Nephron (organoid): ENCODE data around the gene QRICH2.

Source experiments
- H3K27ac Mint-ChIP-seq, 3 experiments: 2 replicates each; pipeline ENCODE4 v1.8.0; 2020; ENCODE audit warnings: mixed read lengths in 3 of 3, mild to moderate bottlenecking in 2 of 3, moderate library complexity in 1 of 3
- H3K27me3 Mint-ChIP-seq: 2 replicates; pipeline ENCODE4 v1.8.0; 2021; ENCODE audit warnings: low read depth, mild to moderate bottlenecking, moderate library complexity, mixed read lengths
- H3K36me3 Mint-ChIP-seq: 2 replicates; pipeline ENCODE4 v1.8.0; 2020; ENCODE audit warnings: low read depth, mixed read lengths
- H3K4me1 Mint-ChIP-seq: 2 replicates; pipeline ENCODE4 v1.8.0; 2020; ENCODE audit warnings: mixed read lengths
- H3K4me3 Mint-ChIP-seq, 3 experiments: 2 replicates each; pipeline ENCODE4 v1.8.0; 2020; ENCODE audit warnings: mild to moderate bottlenecking in 3 of 3, mixed read lengths in 3 of 3, moderate library complexity in 2 of 3
- H3K9me3 Mint-ChIP-seq: 2 replicates; pipeline ENCODE4 v1.8.0; 2020; ENCODE audit warnings: mixed read lengths
- TF ChIP-seq, protein P1 (sequence below), 3 experiments: fragments of 200-600 bp; sonication (generic); IDR thresholded peaks; one replicate each; pipeline ENCODE4 v1.5.0; 2021; ENCODE audit warnings: antibody characterized with exemption in 3 of 3; ENCODE audit not compliant: unreplicated experiment in 3 of 3

The QRICH2 gene

DNA sequence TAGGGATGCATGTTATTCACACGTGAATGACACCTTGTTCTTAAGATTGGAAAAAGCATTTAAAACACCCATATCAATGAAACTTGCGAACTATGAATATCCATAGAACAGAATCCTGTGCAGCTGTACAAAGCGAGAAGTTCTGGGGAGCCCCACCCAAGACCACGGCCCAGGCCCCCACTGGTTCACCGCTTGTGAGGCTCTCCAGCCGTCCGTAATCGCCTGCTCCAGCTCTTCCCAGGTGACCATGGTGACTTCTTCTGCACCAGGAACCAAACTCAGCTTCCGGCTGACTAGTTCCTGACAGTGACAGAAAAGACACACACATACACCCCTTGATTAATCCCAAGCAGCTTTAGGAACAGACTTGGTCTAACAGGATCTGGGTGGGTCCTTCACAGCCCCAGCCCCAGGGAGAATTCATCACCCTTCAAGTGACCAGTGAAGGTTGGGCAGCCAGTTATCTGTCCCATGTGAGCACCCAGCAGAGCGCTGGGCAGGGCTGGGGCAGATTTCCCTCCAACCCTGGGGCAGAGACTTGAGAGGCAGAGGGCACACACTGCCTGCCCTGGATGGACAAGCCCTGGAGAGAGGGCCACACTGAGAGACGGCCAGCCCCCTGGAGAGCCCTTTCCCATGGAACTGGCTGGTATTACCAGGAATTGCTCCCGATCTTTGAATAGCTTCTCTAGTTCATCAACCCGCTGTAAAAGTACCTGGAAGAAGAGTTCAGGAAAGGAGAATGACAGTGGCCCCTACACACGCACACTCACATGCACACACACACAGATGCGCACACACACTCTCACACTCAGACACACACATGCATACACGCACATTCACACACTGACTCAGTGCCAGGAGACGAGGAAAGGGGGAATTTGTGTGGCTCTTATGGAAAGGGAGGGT is 3.6 kb downstream of the QRICH2 start:
- Mint-ChIP-seq H3K27me3 (peaks cover 14% of the 10 kb centered on the region), H3K9me3 (no peaks in the 10 kb centered on the region), H3K27ac (no peak overlapping the region), H3K36me3 (peaks cover 8% of the 10 kb centered on the region), H3K4me3 (no peak overlapping the region), H3K4me1 (no peaks in the 10 kb centered on the region)
- TF ChIP-seq, protein P1, sequence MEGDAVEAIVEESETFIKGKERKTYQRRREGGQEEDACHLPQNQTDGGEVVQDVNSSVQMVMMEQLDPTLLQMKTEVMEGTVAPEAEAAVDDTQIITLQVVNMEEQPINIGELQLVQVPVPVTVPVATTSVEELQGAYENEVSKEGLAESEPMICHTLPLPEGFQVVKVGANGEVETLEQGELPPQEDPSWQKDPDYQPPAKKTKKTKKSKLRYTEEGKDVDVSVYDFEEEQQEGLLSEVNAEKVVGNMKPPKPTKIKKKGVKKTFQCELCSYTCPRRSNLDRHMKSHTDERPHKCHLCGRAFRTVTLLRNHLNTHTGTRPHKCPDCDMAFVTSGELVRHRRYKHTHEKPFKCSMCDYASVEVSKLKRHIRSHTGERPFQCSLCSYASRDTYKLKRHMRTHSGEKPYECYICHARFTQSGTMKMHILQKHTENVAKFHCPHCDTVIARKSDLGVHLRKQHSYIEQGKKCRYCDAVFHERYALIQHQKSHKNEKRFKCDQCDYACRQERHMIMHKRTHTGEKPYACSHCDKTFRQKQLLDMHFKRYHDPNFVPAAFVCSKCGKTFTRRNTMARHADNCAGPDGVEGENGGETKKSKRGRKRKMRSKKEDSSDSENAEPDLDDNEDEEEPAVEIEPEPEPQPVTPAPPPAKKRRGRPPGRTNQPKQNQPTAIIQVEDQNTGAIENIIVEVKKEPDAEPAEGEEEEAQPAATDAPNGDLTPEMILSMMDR (IDR thresholded peaks at IDR 0.05; ENCODE audit: unreplicated experiment in 3 of 3): no peak

DNA sequence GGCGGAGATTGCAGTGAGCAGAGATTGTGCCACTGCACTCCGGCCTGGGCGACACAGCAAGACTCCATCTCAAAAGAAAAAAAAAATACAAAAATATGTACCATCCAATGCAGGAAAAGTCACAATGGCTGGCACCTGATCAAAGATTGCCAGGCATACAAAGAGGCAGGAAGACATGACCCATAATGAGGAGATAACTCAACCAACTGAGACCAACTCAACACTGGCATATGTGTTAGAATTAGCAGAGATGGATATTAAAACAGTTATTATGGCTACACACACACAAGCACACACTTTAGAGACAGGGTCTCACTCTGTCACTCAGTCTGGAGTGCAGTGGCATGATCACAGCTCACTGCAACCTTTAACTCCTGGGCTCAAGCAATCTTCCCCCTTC is 10.6 kb downstream of the QRICH2 start:
- Mint-ChIP-seq H3K27ac (no peak overlapping the region), H3K9me3 (no peaks in the 10 kb centered on the region), H3K4me3 (no peak overlapping the region), H3K4me1 (peaks cover 5% of the 10 kb centered on the region), H3K36me3 (peaks cover 15% of the 10 kb centered on the region), H3K27me3 (no peaks in the 10 kb centered on the region)
- TF ChIP-seq, protein P1 (IDR thresholded peaks at IDR 0.05; ENCODE audit: unreplicated experiment in 3 of 3): no peak

DNA sequence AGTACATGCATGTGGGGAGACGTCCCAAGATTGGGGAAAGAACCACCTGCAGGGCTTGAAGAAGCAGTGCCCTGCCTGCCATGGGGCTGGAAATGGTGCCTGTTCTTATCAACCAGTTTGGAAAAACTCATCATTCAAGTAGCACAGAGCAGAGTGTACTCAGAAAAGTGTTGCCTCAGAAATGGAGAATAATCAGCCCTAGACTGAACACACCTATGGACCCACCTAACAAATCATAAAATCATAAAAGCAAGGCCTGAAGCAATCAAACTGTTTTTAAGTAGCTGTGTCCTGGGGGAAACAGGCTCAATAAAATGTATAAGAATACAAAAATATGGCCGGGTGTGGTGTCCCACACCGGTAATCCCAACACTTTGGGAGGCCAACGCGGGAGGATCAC is 11.2 kb downstream of the QRICH2 start:
- peaks cover 5% of the 10 kb centered on the region for H3K4me1 Mint-ChIP-seq
- no peaks in the 10 kb centered on the region for H3K27me3 Mint-ChIP-seq
- no peaks in the 10 kb centered on the region for H3K9me3 Mint-ChIP-seq
- H3K36me3 Mint-ChIP-seq: peaks cover 18% of the 10 kb centered on the region
- no peak overlapping the region for H3K4me3 Mint-ChIP-seq
- no peak overlapping the region for H3K27ac Mint-ChIP-seq
- TF ChIP-seq, protein P1 (IDR thresholded peaks at IDR 0.05; ENCODE audit: unreplicated experiment in 3 of 3): no peak

DNA sequence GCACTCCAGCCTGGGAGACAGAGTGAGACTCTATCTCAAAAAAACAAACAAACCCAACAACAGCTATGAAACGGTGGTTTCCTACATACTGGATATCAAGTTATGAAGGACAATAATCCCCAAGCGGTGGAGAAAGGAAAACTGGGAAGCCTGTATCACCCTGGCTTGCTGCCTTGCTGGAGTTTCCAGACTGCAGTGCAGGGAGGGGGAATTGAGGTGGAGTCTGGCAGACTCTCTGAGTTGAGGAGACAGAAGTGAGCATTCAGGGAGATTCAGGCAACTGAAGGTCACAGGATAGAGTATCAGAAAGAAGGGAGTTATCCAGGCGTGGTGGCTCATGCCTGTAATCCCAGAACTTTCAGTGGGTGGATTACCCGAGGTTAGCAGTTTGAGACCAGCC is 11.9 kb downstream of the QRICH2 start:
- Mint-ChIP-seq H3K27me3 (no peaks in the 10 kb centered on the region), H3K36me3 (peaks cover 24% of the 10 kb centered on the region), H3K4me3 (no peak overlapping the region), H3K9me3 (no peaks in the 10 kb centered on the region), H3K4me1 (peaks cover 5% of the 10 kb centered on the region), H3K27ac (peak overlapping the region in 1 of 3 experiments; percentile 44)
- TF ChIP-seq, protein P1 (IDR thresholded peaks at IDR 0.05; ENCODE audit: unreplicated experiment in 3 of 3): no peak

DNA sequence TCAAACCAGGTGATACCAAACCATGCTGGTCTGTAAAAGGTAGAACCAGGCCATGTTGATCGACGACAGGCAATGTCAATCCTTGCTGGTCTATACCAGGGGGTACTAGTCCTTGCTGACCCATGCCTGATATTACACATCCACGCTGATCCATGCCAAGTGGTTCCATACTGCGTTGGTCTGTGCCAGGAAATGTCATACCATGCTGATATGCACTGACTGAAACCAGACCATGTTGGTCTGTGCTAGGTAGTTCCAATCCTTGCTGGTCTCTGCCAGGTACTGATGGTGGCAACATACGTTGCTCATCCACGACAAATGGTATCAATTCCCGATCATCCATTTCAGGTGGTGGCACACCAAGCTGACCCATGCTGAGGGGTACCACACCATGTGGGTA is 15.0 kb downstream of the QRICH2 start:
- peaks cover 5% of the 10 kb centered on the region for H3K4me1 Mint-ChIP-seq
- H3K27me3 Mint-ChIP-seq: peaks cover 3% of the 10 kb centered on the region
- TF ChIP-seq, protein P1 (IDR thresholded peaks at IDR 0.05; ENCODE audit: unreplicated experiment in 3 of 3): no peak
- H3K36me3 Mint-ChIP-seq: peaks cover 35% of the 10 kb centered on the region
- H3K9me3 Mint-ChIP-seq: no peaks in the 10 kb centered on the region
- no peak overlapping the region for H3K4me3 Mint-ChIP-seq
- no peak overlapping the region for H3K27ac Mint-ChIP-seq

DNA sequence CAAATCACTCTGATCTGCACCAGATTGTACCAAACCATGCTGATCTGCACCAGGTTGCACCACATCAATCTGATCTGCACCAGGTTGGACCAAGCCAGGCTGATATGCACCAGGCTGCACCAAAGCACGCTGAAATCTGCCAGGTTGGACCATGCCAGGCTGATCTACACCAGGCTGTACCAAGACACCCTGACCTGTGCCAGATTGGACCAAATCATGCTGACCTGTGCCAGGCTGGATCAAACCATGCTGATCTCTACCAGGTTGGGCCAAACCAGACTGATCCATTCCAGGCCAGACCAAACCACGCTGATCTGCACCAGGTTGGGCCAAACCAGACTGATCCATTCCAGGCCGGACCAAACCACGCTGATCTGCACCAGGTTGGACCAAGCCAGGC is 15.5 kb downstream of the QRICH2 start:
- Mint-ChIP-seq H3K9me3 (no peaks in the 10 kb centered on the region), H3K27me3 (peaks cover 3% of the 10 kb centered on the region), H3K36me3 (peaks cover 35% of the 10 kb centered on the region), H3K4me1 (peaks cover 5% of the 10 kb centered on the region), H3K4me3 (no peak overlapping the region), H3K27ac (no peak overlapping the region)
- TF ChIP-seq, protein P1 (IDR thresholded peaks at IDR 0.05; ENCODE audit: unreplicated experiment in 3 of 3): no peak
